Panc1 (cell line): Measurements from ENCODE around the gene ANK3.

Experiments
- POLR2AphosphoS5 ChIP-seq: IDR thresholded peaks from 2 replicates; pipeline ENCODE4 v1.6.1; 2012; ENCODE audit warnings: mild to moderate bottlenecking, low read depth, low read length, moderate library complexity
- TCF7L2 ChIP-seq: IDR thresholded peaks from 2 replicates; pipeline ENCODE4 v1.6.1; 2011; ENCODE audit warnings: mild to moderate bottlenecking, low read depth, low read length, inconsistent platforms
- TF ChIP-seq, protein P1 (sequence below): fragments of 450-650 bp; IDR thresholded peaks from 2 replicates; pipeline ENCODE4 v1.5.1; 2017; ENCODE audit warnings: mild to moderate bottlenecking

DNA sequence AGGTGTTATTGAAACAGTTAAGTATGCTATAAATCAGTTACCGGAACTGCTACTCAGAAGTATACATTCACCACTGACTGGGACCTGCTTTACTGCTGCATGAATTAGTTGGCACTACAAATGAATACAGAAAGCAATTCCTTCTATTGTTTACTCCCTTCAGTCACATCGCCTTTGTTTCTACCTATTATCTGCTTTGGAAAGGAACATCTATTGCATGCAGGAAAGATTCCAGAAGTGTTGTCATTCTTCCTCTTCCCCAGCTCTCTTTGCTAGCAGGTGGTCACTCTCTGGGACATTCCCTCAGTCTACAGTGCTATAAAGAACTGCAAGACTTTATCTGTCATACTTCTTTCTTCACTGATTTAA is 131.3 kb downstream of the ANK3 start:
- no peak for TF ChIP-seq TCF7L2
- no peak for TF ChIP-seq POLR2AphosphoS5
- TF ChIP-seq, protein P1, sequence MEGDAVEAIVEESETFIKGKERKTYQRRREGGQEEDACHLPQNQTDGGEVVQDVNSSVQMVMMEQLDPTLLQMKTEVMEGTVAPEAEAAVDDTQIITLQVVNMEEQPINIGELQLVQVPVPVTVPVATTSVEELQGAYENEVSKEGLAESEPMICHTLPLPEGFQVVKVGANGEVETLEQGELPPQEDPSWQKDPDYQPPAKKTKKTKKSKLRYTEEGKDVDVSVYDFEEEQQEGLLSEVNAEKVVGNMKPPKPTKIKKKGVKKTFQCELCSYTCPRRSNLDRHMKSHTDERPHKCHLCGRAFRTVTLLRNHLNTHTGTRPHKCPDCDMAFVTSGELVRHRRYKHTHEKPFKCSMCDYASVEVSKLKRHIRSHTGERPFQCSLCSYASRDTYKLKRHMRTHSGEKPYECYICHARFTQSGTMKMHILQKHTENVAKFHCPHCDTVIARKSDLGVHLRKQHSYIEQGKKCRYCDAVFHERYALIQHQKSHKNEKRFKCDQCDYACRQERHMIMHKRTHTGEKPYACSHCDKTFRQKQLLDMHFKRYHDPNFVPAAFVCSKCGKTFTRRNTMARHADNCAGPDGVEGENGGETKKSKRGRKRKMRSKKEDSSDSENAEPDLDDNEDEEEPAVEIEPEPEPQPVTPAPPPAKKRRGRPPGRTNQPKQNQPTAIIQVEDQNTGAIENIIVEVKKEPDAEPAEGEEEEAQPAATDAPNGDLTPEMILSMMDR = no peak
